Upper lobe of left lung (tissue), 4 donors: ENCODE data around the gene CLIC3.

Source experiments
- EP300 ChIP-seq, 4 donors: sonication (generic); formaldehyde crosslinking; IDR thresholded peaks; one replicate each; pipeline ENCODE4 v1.5.1; 2017; ENCODE audit warnings: antibody characterized with exemption in 4 of 4, control low read depth in 2 of 4
- POLR2AphosphoS5 ChIP-seq, 2 donors: sonication (generic); formaldehyde crosslinking; IDR thresholded peaks; one replicate each; pipeline ENCODE4 v1.5.1; 2017; ENCODE audit warnings: antibody characterized with exemption in 2 of 2
- TF ChIP-seq, protein P1 (sequence below), 6 experiments: fragments of 450-650 bp in 4 of 6; fragments of 200-600 bp in 2 of 6; sonication (generic) in 2 of 6; IDR thresholded peaks; one replicate each; pipeline ENCODE4 v1.5.1; 2016 to 2019; ENCODE audit warnings: antibody characterized with exemption in 6 of 6

DNA sequence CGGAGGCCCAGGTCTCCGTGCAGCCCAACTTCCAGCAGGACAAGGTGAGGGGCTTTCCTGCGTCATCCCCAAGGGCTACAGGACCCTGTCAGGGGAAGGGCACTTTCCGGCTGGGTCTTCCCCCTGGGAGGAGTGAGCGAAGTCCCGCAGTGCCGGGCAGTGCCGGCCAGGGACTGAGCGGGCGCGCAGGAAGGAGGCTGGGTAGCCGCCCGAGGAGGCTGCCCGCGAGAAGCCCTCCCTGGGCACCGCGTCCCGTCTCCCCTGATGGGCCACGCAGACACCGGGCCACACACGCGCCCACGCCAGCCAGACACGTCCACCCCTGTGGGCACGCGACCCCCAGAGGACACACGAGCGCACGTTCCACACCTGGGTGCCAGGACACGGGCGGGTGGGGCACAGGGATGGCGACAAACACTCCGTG lies 18.7 kb downstream of the CLIC3 start:
- TF ChIP-seq, protein P1, sequence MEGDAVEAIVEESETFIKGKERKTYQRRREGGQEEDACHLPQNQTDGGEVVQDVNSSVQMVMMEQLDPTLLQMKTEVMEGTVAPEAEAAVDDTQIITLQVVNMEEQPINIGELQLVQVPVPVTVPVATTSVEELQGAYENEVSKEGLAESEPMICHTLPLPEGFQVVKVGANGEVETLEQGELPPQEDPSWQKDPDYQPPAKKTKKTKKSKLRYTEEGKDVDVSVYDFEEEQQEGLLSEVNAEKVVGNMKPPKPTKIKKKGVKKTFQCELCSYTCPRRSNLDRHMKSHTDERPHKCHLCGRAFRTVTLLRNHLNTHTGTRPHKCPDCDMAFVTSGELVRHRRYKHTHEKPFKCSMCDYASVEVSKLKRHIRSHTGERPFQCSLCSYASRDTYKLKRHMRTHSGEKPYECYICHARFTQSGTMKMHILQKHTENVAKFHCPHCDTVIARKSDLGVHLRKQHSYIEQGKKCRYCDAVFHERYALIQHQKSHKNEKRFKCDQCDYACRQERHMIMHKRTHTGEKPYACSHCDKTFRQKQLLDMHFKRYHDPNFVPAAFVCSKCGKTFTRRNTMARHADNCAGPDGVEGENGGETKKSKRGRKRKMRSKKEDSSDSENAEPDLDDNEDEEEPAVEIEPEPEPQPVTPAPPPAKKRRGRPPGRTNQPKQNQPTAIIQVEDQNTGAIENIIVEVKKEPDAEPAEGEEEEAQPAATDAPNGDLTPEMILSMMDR (IDR thresholded peaks at IDR 0.05) = peak in 1 of 6 experiments; percentile 8
- TF ChIP-seq POLR2AphosphoS5 (IDR thresholded peaks at IDR 0.05) (no peak), EP300 (IDR thresholded peaks at IDR 0.05) (no peak)
